ENCODE measurements around the gene FTO.

Gene FTO

DNA sequence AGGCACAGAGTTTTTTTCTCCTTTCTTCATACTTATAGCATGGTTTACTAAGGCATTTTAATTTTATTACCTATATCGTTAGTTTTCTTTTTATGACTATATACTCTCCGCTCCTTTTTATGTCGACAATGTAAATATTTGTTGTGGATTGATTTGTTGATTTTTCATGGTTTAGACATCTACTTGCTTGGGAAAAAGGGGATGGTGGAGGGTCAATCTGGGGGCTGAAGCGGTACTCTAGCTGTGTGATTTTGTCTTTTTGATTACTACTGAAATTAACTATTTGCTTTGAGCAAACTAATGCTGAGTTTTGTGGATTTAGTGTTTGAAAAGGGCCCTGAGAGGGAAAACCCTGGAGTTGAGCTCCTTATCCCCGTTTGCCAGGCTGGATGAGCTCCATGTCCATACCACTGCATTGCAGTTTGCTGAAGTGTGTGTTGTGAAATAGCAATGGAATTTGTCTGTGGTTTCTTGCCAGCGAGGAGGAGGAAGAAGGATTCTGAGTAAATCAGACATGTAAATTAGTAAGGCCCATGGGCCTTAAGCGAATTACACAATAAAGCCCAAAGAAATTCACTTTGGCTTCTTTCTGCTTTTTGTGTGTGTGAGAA lies 72.0 kb downstream of the FTO start:
- Mint-ChIP-seq H3K9me3 (no peaks in the 10 kb centered on the region), H3K27me3 (no peaks in the 10 kb centered on the region), H3K27ac (peak overlapping the region; percentile 6), H3K4me3 (no peak overlapping the region), H3K4me1 (peaks cover 27% of the 10 kb centered on the region), H3K36me3 (peaks cover 5% of the 10 kb centered on the region)
- ATAC-seq, result no peak

DNA sequence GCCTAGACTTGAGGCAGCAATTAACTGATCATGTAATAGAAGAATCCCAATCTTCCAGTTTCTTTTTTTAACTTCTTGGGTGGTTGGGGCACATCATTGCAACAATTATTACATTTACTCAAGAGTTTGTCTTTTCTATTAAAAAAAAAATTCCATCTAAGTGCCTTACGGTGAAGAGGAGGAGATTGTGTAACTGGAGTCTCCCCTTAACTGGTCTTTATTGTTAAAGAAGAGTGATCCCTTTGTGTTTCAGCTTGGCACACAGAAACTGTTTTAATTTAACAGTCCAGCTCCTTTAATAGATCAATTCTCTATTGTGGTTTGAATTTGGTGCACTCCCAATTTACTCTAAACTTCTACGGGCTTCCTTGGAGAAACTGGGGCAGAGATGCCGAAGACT lies 75.2 kb downstream of the FTO start:
- Mint-ChIP-seq H3K4me3 (no peak overlapping the region), H3K4me1 (peaks cover 37% of the 10 kb centered on the region), H3K27ac (no peak overlapping the region), H3K27me3 (no peaks in the 10 kb centered on the region), H3K36me3 (peaks cover 5% of the 10 kb centered on the region), H3K9me3 (no peaks in the 10 kb centered on the region)
- no peak for ATAC-seq

DNA sequence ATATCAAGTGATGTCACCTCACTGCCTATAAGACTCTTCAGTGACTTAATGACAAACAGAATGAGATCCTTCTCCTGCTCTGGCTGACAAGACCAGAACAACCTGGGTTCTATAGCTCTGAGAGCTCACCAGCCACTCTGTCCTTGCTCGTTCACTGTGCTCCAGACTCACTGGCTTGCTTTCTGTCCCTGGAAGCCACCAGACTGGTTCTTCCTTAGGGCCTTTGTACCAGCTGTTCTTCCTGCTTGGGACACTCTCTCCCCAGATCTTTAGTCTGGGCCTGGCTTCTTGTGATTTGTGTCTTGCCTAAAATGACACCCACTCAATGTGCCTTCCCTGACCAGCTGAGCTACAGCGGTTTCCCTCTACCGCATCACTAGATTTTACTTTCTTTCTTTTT lies 76.1 kb downstream of the FTO start:
- Mint-ChIP-seq H3K9me3 (no peaks in the 10 kb centered on the region), H3K4me1 (peaks cover 29% of the 10 kb centered on the region), H3K27ac (peak overlapping the region; percentile 62), H3K27me3 (no peaks in the 10 kb centered on the region), H3K36me3 (peaks cover 5% of the 10 kb centered on the region), H3K4me3 (no peak overlapping the region)
- no peak for ATAC-seq

GRCh38 chr16:53781023-53781605 lies 77.2 kb downstream of the FTO start:
- H3K9me3 Mint-ChIP-seq, result no peaks in the 10 kb centered on the region
- ATAC-seq, result no peak
- H3K4me1 Mint-ChIP-seq, result peaks cover 23% of the 10 kb centered on the region
- no peaks in the 10 kb centered on the region for H3K27me3 Mint-ChIP-seq
- no peak overlapping the region for H3K4me3 Mint-ChIP-seq
- peaks cover 5% of the 10 kb centered on the region for H3K36me3 Mint-ChIP-seq
- no peak overlapping the region for H3K27ac Mint-ChIP-seq

GRCh38 chr16:53782148-53782547 lies 78.2 kb downstream of the FTO start:
- H3K9me3 Mint-ChIP-seq, result no peaks in the 10 kb centered on the region
- no peak overlapping the region for H3K27ac Mint-ChIP-seq
- no peak for ATAC-seq
- H3K27me3 Mint-ChIP-seq, result no peaks in the 10 kb centered on the region
- H3K4me3 Mint-ChIP-seq, result no peak overlapping the region
- peaks cover 22% of the 10 kb centered on the region for H3K4me1 Mint-ChIP-seq
- peaks cover 5% of the 10 kb centered on the region for H3K36me3 Mint-ChIP-seq

DNA sequence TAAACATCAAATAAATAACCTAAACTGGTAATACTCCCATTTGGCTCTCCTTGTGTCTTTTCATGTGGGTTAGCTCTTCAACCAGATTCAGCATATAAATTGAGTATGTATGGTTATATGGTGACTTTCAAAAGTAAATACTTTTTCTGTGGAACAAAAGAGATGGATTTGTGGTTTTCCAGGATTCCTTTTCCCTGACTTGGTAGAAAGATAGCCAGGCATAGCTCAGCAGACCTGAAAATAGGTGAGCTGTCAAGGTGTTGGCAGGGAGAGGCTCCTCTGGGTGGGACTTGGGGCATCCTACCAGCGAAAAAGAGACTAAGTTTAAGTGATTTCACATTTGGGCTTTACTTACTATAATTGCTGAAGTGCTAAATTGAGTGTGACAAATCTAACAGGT lies 80.3 kb downstream of the FTO start:
- Mint-ChIP-seq H3K27me3 (no peaks in the 10 kb centered on the region), H3K27ac (no peak overlapping the region), H3K4me1 (peaks cover 22% of the 10 kb centered on the region), H3K36me3 (peaks cover 5% of the 10 kb centered on the region), H3K4me3 (no peak overlapping the region), H3K9me3 (no peaks in the 10 kb centered on the region)
- no peak for ATAC-seq

- H3K4me3 Mint-ChIP-seq, result no peak overlapping the region
- H3K36me3 Mint-ChIP-seq, result peaks cover 4% of the 10 kb centered on the region
- no peaks in the 10 kb centered on the region for H3K9me3 Mint-ChIP-seq
- H3K27ac Mint-ChIP-seq, result no peak overlapping the region
- ATAC-seq, result no peak
- peaks cover 19% of the 10 kb centered on the region for H3K4me1 Mint-ChIP-seq
- no peaks in the 10 kb centered on the region for H3K27me3 Mint-ChIP-seq
Measured at GRCh38 chr16:53785044-53785443, 81.1 kb downstream of the FTO start.

DNA sequence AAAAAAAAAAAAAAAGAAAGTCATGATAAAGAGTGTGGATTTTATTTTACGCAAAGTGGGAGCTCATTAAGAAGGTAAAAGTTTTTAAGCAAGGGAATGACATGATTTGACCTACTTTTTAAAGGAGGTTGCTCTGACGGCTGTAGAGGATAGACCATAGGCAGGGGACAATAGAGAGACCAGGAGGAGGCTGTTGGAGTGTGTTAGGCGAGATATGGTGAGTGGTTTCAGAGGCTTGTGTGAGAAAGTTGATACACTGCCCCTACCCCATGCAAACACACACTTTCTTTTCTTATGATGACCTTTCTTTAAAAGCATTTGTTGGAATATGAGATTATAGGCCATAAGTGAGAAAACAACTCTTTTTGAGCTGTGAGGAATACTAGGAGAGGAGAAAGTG lies 82.0 kb downstream of the FTO start:
- no peak overlapping the region for H3K27ac Mint-ChIP-seq
- no peaks in the 10 kb centered on the region for H3K9me3 Mint-ChIP-seq
- H3K27me3 Mint-ChIP-seq, result no peaks in the 10 kb centered on the region
- no peak for ATAC-seq
- H3K4me1 Mint-ChIP-seq, result peaks cover 19% of the 10 kb centered on the region
- no peaks in the 10 kb centered on the region for H3K36me3 Mint-ChIP-seq
- no peak overlapping the region for H3K4me3 Mint-ChIP-seq

- H3K4me1 Mint-ChIP-seq, result peaks cover 10% of the 10 kb centered on the region
- no peaks in the 10 kb centered on the region for H3K9me3 Mint-ChIP-seq
- H3K36me3 Mint-ChIP-seq, result no peaks in the 10 kb centered on the region
- no peak overlapping the region for H3K4me3 Mint-ChIP-seq
- no peak overlapping the region for H3K27ac Mint-ChIP-seq
- H3K27me3 Mint-ChIP-seq, result no peaks in the 10 kb centered on the region
- ATAC-seq, result no peak
Measured at GRCh38 chr16:53787423-53787822, 83.5 kb downstream of the FTO start.

DNA sequence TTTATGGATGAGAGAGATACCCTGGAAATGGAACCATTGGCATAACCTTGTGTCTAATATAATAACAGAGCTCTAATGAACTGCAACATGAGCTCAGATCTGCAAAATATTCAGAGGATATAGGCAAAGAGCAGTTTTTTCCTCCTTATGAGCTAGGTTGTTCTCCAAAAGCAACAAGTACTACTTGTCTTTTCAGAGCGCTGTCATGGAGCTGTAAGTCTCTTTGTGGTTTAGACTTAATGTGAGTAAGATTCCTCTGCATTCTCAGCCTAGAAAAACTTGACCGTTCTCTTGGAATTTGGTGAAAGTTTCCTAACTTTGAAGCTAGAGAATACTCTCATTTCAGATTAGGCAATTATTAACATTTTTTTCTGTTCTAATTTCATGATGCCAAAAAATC lies 85.2 kb downstream of the FTO start:
- Mint-ChIP-seq H3K9me3 (no peaks in the 10 kb centered on the region), H3K4me3 (no peak overlapping the region), H3K4me1 (peaks cover 19% of the 10 kb centered on the region), H3K36me3 (no peaks in the 10 kb centered on the region), H3K27ac (no peak overlapping the region), H3K27me3 (no peaks in the 10 kb centered on the region)
- ATAC-seq, result no peak

GRCh38 chr16:53792161-53792951 lies 88.4 kb downstream of the FTO start:
- Mint-ChIP-seq H3K4me1 (peaks cover 43% of the 10 kb centered on the region), H3K9me3 (no peaks in the 10 kb centered on the region), H3K27ac (no peak overlapping the region), H3K36me3 (no peaks in the 10 kb centered on the region), H3K27me3 (no peaks in the 10 kb centered on the region), H3K4me3 (no peak overlapping the region)
- no peak for ATAC-seq

GRCh38 chr16:53803451-53803850 lies 99.5 kb downstream of the FTO start:
- Mint-ChIP-seq H3K9me3 (peaks cover 16% of the 10 kb centered on the region), H3K36me3 (peaks cover 36% of the 10 kb centered on the region), H3K27me3 (no peaks in the 10 kb centered on the region), H3K27ac (no peak overlapping the region), H3K4me1 (peaks cover 35% of the 10 kb centered on the region), H3K4me3 (no peak overlapping the region)
- no peak for ATAC-seq

DNA sequence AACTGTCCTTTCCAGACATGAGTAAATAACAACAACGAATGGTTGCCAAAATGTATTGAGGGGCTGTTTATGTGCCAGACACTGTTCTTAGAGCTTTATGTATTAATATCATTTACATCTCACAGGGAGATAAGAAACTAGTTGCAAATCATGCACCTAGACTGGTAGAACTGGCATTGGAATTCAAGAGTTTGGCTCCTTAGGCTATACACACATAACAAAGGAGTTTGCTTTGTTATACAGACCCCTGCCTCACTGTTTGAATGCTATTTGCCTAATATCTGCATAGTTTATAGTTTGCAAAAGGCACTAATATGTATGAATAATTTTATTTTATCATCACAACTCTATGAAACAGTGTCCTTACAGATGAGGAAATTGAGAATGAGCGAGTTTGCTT lies 100.0 kb downstream of the FTO start:
- H3K27me3 Mint-ChIP-seq, result no peaks in the 10 kb centered on the region
- ATAC-seq, result no peak
- H3K36me3 Mint-ChIP-seq, result peaks cover 33% of the 10 kb centered on the region
- H3K4me3 Mint-ChIP-seq, result no peak overlapping the region
- H3K4me1 Mint-ChIP-seq, result peaks cover 35% of the 10 kb centered on the region
- no peak overlapping the region for H3K27ac Mint-ChIP-seq
- peaks cover 16% of the 10 kb centered on the region for H3K9me3 Mint-ChIP-seq

DNA sequence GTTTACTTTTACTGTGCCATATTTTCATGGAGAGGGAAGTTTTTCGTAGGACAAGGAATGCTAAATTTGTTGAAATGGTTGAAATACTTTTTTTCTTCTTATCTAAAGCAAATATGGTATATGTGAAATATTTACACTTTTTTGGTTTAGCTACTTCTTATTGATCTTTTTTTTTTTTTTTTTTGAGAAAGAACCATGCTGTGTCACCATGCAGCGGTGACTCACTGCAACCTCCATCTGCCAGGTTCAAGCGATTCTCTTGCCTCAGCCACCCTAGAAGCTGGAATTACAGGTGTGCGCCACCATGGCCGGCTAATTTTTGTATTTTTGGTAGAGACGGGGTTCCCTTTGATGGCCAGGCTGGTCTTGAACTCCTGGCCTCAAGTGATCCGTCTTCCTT lies 100.5 kb downstream of the FTO start:
- Mint-ChIP-seq H3K27me3 (no peaks in the 10 kb centered on the region), H3K36me3 (peaks cover 28% of the 10 kb centered on the region), H3K27ac (no peak overlapping the region), H3K9me3 (peaks cover 12% of the 10 kb centered on the region), H3K4me1 (peaks cover 35% of the 10 kb centered on the region), H3K4me3 (no peak overlapping the region)
- no peak for ATAC-seq

- H3K4me3 Mint-ChIP-seq, result no peak overlapping the region
- peaks cover 35% of the 10 kb centered on the region for H3K4me1 Mint-ChIP-seq
- no peak for ATAC-seq
- H3K36me3 Mint-ChIP-seq, result peaks cover 23% of the 10 kb centered on the region
- peaks cover 9% of the 10 kb centered on the region for H3K9me3 Mint-ChIP-seq
- H3K27me3 Mint-ChIP-seq, result no peaks in the 10 kb centered on the region
- no peak overlapping the region for H3K27ac Mint-ChIP-seq
Measured at GRCh38 chr16:53805113-53805512, 101.2 kb downstream of the FTO start.

DNA sequence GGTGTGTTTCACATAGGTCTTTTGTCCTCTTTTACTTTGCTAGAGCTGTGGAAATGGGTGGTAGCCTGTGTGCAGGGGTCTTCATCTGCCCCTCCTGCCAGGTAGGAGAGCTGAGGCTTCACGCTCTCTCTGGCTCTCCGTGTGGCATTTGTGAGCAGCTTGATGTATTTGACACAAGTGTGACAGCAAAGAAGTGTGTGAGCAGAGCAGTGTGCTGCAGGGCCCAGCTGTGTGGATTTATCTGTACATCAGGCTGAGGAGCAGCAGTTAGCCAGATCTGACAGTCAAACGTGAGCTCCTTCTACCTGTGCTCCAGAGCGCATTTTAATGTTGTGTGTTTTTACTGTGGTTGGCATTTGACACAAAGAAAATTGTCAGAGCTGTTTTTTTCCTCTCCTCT lies 101.8 kb downstream of the FTO start:
- Mint-ChIP-seq H3K27ac (no peak overlapping the region), H3K4me1 (peaks cover 35% of the 10 kb centered on the region), H3K27me3 (no peaks in the 10 kb centered on the region), H3K4me3 (no peak overlapping the region), H3K36me3 (peaks cover 29% of the 10 kb centered on the region), H3K9me3 (peaks cover 9% of the 10 kb centered on the region)
- no peak for ATAC-seq

All from stimulated activated memory B cell treated with anti-CD40 and anti-IgM and Interleukin-4, amounts not matched to agents 10 μg/mL and 1 μg/mL and 100 μg/mL, for 72 hours (primary cell).